AG09309 (cell line): Measurements from ENCODE around the gene GRK6.

Experiments
- DNase-seq: peaks from one replicate; pipeline ENCODE4 v3.0.0-alpha.2; 2010; ENCODE audit warnings: low read depth
- H3K4me3 ChIP-seq: 2 replicates; pipeline ENCODE4 v1.5.1; 2011; ENCODE audit warnings: mild to moderate bottlenecking, low read depth, low read length, moderate library complexity; ENCODE audit not compliant: control insufficient read depth
- CTCF ChIP-seq: IDR thresholded peaks from 2 replicates; pipeline ENCODE4 v1.5.1; 2011; ENCODE audit warnings: mild to moderate bottlenecking, low read depth, low read length, inconsistent platforms; ENCODE audit not compliant: insufficient read depth, control insufficient read depth; ENCODE audit errors: missing control alignments

Gene GRK6

GRCh38 chr5:177390363-177391300 is 35.8 kb upstream of the GRK6 start:
- no peak overlapping the region for H3K4me3 ChIP-seq
- DNase-seq, result no peak
- TF ChIP-seq CTCF, result peak; percentile 96

GRCh38 chr5:177392765-177393164 is 33.7 kb upstream of the GRK6 start:
- no peak overlapping the region for H3K4me3 ChIP-seq
- DNase-seq, result no peak
- no peak for TF ChIP-seq CTCF

- H3K4me3 ChIP-seq, result no peak overlapping the region
- no peak for TF ChIP-seq CTCF
- no peak for DNase-seq
These were observed 33.2 kb upstream of the GRK6 start for GRCh38 chr5:177393206-177393765.

- DNase-seq, result no peak
- no peak overlapping the region for H3K4me3 ChIP-seq
- TF ChIP-seq CTCF, result no peak
These were observed 32.5 kb upstream of the GRK6 start for GRCh38 chr5:177393990-177394389.

- no peak for TF ChIP-seq CTCF
- no peak for DNase-seq
- H3K4me3 ChIP-seq, result no peak overlapping the region
These were observed 30.4 kb upstream of the GRK6 start for GRCh38 chr5:177396078-177396477.

- no peak for TF ChIP-seq CTCF
- no peak for DNase-seq
- H3K4me3 ChIP-seq, result no peak overlapping the region
These were observed 29.7 kb upstream of the GRK6 start for GRCh38 chr5:177396807-177397206.
